Nephron progenitor cell (in vitro differentiated cells): ENCODE results near the gene RPP40.

Experiments used
- DNase-seq: peaks from one replicate; pipeline ENCODE4 v3.0.0; 2021
- H3K27ac Mint-ChIP-seq: 2 replicates; pipeline ENCODE4 v1.8.0; 2021; ENCODE audit warnings: mild to moderate bottlenecking, moderate library complexity, mixed read lengths
- H3K27me3 Mint-ChIP-seq: 2 replicates; pipeline ENCODE4 v1.8.0; 2021; ENCODE audit warnings: mild to moderate bottlenecking, low read depth, mixed read lengths; ENCODE audit not compliant: poor library complexity
- H3K36me3 Mint-ChIP-seq: 2 replicates; pipeline ENCODE4 v1.8.0; 2021; ENCODE audit warnings: low read depth, mixed read lengths
- H3K4me1 Mint-ChIP-seq: 2 replicates; pipeline ENCODE4 v1.8.0; 2021; ENCODE audit warnings: mixed read lengths
- H3K4me3 Mint-ChIP-seq: 2 replicates; pipeline ENCODE4 v1.8.0; 2021; ENCODE audit warnings: mild to moderate bottlenecking, moderate library complexity, mixed read lengths
- H3K9me3 Mint-ChIP-seq: 2 replicates; pipeline ENCODE4 v1.8.0; 2021; ENCODE audit warnings: mild to moderate bottlenecking, moderate library complexity, mixed read lengths
- TF ChIP-seq, protein P1 (sequence below): fragments of 200-600 bp; sonication (generic); IDR thresholded peaks from 2 replicates; pipeline ENCODE4 v1.5.0; 2021; ENCODE audit warnings: antibody characterized with exemption

Gene RPP40

DNA sequence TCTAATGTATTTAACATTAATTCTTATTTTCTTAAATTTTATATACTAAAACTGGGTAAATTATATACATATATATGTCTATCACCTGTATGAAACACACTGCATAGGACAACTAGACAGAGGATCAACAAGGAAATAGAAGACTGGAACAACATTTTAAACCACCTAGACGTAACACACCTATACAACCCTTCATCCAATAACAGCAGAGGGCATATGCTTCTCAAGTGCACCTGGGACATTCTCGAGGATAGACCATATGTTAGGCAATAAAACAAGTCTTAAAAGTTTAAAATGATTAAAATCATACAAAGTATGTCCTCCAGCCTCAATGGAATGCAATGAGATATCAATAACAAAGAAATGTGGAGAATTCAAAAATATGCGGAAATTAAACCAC, 45.2 kb downstream of the RPP40 start:
- Mint-ChIP-seq H3K27me3 (no peaks in the 10 kb centered on the region), H3K27ac (no peak overlapping the region), H3K36me3 (peaks cover 27% of the 10 kb centered on the region), H3K9me3 (peaks cover 5% of the 10 kb centered on the region), H3K4me3 (no peak overlapping the region), H3K4me1 (no peaks in the 10 kb centered on the region)
- TF ChIP-seq, protein P1, sequence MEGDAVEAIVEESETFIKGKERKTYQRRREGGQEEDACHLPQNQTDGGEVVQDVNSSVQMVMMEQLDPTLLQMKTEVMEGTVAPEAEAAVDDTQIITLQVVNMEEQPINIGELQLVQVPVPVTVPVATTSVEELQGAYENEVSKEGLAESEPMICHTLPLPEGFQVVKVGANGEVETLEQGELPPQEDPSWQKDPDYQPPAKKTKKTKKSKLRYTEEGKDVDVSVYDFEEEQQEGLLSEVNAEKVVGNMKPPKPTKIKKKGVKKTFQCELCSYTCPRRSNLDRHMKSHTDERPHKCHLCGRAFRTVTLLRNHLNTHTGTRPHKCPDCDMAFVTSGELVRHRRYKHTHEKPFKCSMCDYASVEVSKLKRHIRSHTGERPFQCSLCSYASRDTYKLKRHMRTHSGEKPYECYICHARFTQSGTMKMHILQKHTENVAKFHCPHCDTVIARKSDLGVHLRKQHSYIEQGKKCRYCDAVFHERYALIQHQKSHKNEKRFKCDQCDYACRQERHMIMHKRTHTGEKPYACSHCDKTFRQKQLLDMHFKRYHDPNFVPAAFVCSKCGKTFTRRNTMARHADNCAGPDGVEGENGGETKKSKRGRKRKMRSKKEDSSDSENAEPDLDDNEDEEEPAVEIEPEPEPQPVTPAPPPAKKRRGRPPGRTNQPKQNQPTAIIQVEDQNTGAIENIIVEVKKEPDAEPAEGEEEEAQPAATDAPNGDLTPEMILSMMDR, result no peak
- DNase-seq, result no peak

DNA sequence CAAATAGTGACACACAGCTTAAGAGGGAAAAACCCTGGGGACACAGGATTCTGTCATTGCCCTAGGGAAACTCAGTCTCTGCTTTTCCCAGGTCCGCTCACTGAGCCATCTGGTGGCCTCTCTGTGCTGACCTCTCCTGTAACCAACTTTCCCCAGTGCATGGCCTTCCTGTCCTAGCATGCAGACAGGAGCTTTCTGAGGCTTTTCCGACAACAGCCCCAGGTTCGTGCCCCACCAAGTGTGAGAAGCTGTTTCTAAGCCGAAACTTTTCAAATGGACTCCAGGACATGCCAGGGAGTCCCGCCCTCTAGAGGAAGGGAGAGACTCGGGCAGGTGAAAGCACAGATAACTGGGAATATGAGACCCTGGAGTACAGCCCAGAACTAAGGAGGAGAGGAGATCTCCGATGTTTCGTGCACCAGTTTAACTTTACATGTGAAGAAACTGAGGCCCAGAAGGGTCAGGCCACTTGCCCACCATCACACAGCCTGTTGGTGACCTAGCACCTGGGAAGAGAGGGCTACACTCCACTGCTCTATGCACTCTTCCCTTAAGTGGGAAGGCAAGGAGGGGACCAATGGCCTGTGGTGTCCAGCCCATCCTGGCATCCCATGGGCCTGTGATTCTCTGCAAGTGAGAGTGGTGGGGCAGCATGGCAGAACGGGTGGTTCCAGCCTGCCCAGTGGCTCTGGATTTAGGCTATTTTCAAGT, 46.2 kb downstream of the RPP40 start:
- peaks cover 5% of the 10 kb centered on the region for H3K9me3 Mint-ChIP-seq
- no peak for DNase-seq
- TF ChIP-seq, protein P1, result peak; percentile 14
- H3K36me3 Mint-ChIP-seq, result peaks cover 32% of the 10 kb centered on the region
- H3K4me3 Mint-ChIP-seq, result no peak overlapping the region
- H3K27me3 Mint-ChIP-seq, result no peaks in the 10 kb centered on the region
- no peak overlapping the region for H3K27ac Mint-ChIP-seq
- H3K4me1 Mint-ChIP-seq, result no peaks in the 10 kb centered on the region

DNA sequence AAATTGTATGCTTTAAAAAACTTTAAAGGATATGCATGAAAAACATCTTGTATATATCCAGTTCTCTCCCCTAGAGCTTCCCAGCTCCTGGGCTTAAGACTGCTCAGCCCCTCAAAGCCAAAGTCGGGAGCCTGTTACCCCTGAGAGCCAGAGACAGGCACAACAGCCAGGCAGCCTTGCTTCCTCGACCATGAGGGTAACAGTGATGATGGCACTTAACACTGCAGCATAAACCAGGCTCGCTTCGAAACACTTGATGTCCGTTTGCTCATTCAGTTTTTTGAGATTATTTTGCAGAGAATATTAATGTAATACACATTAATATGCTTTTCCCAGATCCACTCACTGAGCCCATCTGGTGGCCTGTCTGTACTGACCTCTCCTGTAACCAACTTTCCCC, 47.2 kb downstream of the RPP40 start:
- Mint-ChIP-seq H3K36me3 (peaks cover 42% of the 10 kb centered on the region), H3K27ac (no peak overlapping the region), H3K4me3 (no peak overlapping the region), H3K4me1 (no peaks in the 10 kb centered on the region), H3K9me3 (peaks cover 5% of the 10 kb centered on the region), H3K27me3 (no peaks in the 10 kb centered on the region)
- DNase-seq, result no peak
- TF ChIP-seq, protein P1, result no peak

DNA sequence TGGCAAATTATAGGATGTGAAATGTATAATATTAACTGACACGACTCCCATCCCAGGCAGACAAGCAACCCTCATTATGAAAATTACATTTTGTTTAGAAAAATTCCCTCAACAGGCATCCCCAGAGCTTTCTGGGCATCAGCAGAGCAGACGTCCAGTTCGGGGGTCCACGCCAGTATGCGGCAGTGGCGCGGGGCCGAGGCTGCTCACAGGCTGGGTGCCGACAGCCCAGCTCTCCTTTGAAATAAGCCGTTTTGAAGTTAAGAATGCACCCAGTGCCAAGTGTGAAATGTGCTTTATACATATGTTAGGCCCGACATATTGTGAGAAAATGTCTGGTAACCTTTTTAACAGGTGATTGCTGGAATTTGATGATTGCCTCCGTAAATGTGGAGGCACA, 50.4 kb downstream of the RPP40 start:
- DNase-seq, result no peak
- TF ChIP-seq, protein P1, result no peak
- no peaks in the 10 kb centered on the region for H3K9me3 Mint-ChIP-seq
- H3K4me3 Mint-ChIP-seq, result no peak overlapping the region
- H3K36me3 Mint-ChIP-seq, result peaks cover 73% of the 10 kb centered on the region
- H3K27ac Mint-ChIP-seq, result peak overlapping the region; percentile 57
- H3K27me3 Mint-ChIP-seq, result no peaks in the 10 kb centered on the region
- peaks cover 18% of the 10 kb centered on the region for H3K4me1 Mint-ChIP-seq

DNA sequence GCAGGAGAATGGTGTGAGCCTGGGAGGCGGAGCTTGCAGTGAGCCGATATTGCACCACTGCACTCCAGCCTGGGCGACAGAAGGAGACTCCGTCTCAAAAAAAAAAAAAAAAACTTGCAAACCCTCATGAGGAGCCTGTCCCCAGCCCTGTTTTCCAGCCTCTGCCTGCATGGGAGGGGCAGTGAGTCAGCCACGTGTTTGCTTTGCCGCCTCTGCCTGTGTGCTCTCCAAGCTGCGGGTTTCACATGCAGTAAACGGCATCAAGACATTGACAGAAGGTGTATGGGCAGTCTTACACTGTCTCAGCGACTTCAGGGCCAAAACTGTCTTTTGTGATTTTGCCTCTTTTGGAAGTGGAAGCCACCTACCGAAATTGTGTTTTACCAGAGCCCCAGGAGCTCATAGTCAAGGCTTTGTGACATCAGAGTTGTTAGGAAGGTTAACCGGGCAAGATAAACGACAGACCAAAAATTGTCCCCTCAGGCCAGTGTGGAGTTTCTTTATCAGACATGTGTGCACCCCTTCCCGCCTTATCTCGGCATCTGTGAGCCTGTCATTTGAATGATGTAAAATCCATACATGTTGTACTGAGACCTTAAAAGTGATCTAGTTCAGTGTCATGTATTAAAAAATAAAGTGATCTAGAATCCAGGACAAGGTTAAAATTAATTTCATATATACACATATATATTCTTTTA, 52.9 kb downstream of the RPP40 start:
- DNase-seq, result no peak
- Mint-ChIP-seq H3K4me1 (peaks cover 25% of the 10 kb centered on the region), H3K27me3 (no peaks in the 10 kb centered on the region), H3K36me3 (peaks cover 69% of the 10 kb centered on the region), H3K9me3 (no peaks in the 10 kb centered on the region), H3K27ac (no peak overlapping the region), H3K4me3 (no peak overlapping the region)
- TF ChIP-seq, protein P1, result no peak
